NT2/D1 (cell line): ENCODE results near the gene INAFM2.

ENCODE experiments used
- YY1 ChIP-seq: IDR thresholded peaks from 2 replicates; pipeline ENCODE4 v1.6.1; 2011; ENCODE audit not compliant: insufficient read length, insufficient read depth
- ZNF274 ChIP-seq: IDR thresholded peaks from 2 replicates; pipeline ENCODE4 v1.6.1; 2011; ENCODE audit warnings: mild to moderate bottlenecking, low read depth, low read length

DNA sequence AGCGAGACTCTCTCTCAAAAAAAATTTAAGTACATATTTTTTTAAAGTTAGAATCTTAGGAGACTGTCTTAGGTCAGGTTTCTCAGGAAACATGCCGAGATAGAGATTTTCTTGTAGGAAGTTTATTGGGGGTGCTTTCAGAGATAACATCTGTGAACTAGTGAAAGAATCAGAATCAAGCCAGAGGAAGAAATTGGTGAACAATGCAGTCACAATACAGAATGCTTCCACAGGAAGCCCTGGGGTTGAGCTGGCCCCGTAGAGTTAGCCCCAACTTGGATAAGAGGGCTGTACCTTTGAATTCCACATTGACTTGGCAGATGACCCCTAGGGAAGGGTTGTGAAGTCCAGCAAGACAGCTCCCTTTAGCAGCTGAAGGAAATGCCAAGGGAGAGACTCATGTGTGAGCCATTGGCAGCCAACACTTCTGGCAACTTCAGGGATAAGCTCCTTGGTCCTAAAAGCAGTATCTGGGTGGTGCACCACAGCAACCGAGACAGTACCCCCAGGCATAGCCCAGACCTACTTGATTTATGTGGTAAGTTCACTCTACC lies 8.7 kb upstream of the INAFM2 start:
- no peak for TF ChIP-seq ZNF274
- no peak for TF ChIP-seq YY1
